HepG2 (cell line): ENCODE measurements around the gene GPLD1. TPM values are rescaled to one million over a fixed set of nuclear protein-coding genes. Genes with fewer than 3 reads are reported as not detected.

ENCODE experiments used
- ATAC-seq: fragments of 200-7000 bp; cut with Tn5 transposase; 3 replicates; pipeline ENCODE4 v1.9.1; 2020; ENCODE audit warnings: mild to moderate bottlenecking, moderate library complexity
- BruUV-seq: library from RNA; stranded (reverse); fragments of 400-500 nt; replicated peaks from 2 replicates; lab custom pipeline; 2021; lab: Mats Ljungman, UMichigan
- CTCF ChIA-PET: fragments of 300-600 bp; formaldehyde crosslinking; extraction: SDS; loops from one replicate; lab custom pipeline; 2021; ENCODE audit warnings: low total read pairs, inconsistent platforms, low intra/inter-chr PET ratio; lab: Yijun Ruan, JAX
- POLR2A ChIA-PET: fragments of 350-600 bp; sonication (Branson Sonifier 250); formaldehyde crosslinking; loops from one replicate; lab custom pipeline; 2020; ENCODE audit warnings: antibody characterized with exemption, inconsistent platforms; lab: Yijun Ruan, JAX
- DNase-seq: peaks from one replicate; pipeline ENCODE4 v3.0.0-alpha.2; 2015; ENCODE audit warnings: low spot score
- FAIRE-seq: peaks from 3 replicates; lab custom pipeline; 2011; peaks lifted over from hg19 to GRCh38; lab: Jason Lieb, UNC
- H2AFZ ChIP-seq: one replicate; pipeline ENCODE4 v1.6.1; 2011; ENCODE audit warnings: low read length, inconsistent platforms
- H3K27ac ChIP-seq: fragments of 300-600 bp; 3 replicates; pipeline ENCODE4 v1.8.0; 2011; ENCODE audit warnings: mixed run types, mild to moderate bottlenecking, mixed read lengths, low read length, inconsistent platforms; ENCODE audit not compliant: insufficient read depth; ENCODE audit errors: extremely low read length
- H3K27me3 ChIP-seq, 2 experiments: fragments of 200-600 bp in 1 of 2; 2 replicates in 1 of 2; 3 replicates in 1 of 2; pipeline versions ENCODE4 v1.6.0 to v1.8.0; 2011; ENCODE audit warnings: low read length in 2 of 2, mild to moderate bottlenecking in 2 of 2, moderate library complexity in 2 of 2, inconsistent platforms in 1 of 2; ENCODE audit not compliant: insufficient read depth in 2 of 2, control insufficient read depth in 1 of 2
- H3K36me3 ChIP-seq, 2 experiments: fragments of 200-600 bp in 1 of 2; replicated peaks in 1 of 2; 2 replicates in 1 of 2; 3 replicates in 1 of 2; pipeline versions ENCODE4 v1.5.1 to v1.8.0; 2011; ENCODE audit warnings: low read length in 2 of 2, inconsistent platforms in 1 of 2; ENCODE audit not compliant: insufficient read depth in 2 of 2, control insufficient read depth in 1 of 2
- H3K4me1 ChIP-seq: 2 replicates; pipeline ENCODE4 v1.5.1; 2012; ENCODE audit warnings: low read length, inconsistent platforms; ENCODE audit not compliant: insufficient read depth
- H3K4me2 ChIP-seq: 2 replicates; pipeline ENCODE4 v1.6.0; 2011; ENCODE audit warnings: low read depth, low read length, inconsistent platforms
- H3K4me3 ChIP-seq, 3 experiments: fragments of 200-600 bp in 1 of 3; sonication (generic), shearing (Covaris generic) in 1 of 3; replicated peaks in 1 of 3; 2 replicates each; pipeline ENCODE4 v1.5.1; 2011 to 2016; ENCODE audit warnings: low read length in 3 of 3, inconsistent platforms in 2 of 3, low read depth in 2 of 3, mild to moderate bottlenecking in 2 of 3, control low read depth in 1 of 3, mixed read lengths in 1 of 3; ENCODE audit not compliant: insufficient read depth in 1 of 3
- H3K79me2 ChIP-seq: one replicate; pipeline ENCODE4 v1.6.1; 2011; ENCODE audit warnings: low read length, inconsistent platforms; ENCODE audit not compliant: insufficient read depth
- H3K9ac ChIP-seq: 2 replicates; pipeline ENCODE4 v1.6.0; 2011; ENCODE audit warnings: mild to moderate bottlenecking, low read depth, low read length, inconsistent platforms; ENCODE audit not compliant: insufficient read depth
- H3K9me3 ChIP-seq: 2 replicates; pipeline ENCODE4 v1.5.1; 2012; ENCODE audit warnings: mild to moderate bottlenecking, low read length
- H4K20me1 ChIP-seq: 2 replicates; pipeline ENCODE4 v1.6.0; 2011; ENCODE audit warnings: inconsistent platforms, mild to moderate bottlenecking, low read length, moderate library complexity; ENCODE audit not compliant: insufficient read depth
- CTCF ChIP-seq: sonication (generic); formaldehyde crosslinking; IDR thresholded peaks from 2 replicates; pipeline ENCODE4 v1.5.0; 2020; ENCODE audit warnings: mild to moderate bottlenecking, missing genetic modification reagents, moderate library complexity
- DZIP1 ChIP-seq: sonication (generic); formaldehyde crosslinking; IDR thresholded peaks from 2 replicates; pipeline ENCODE4 v1.5.0; 2020; ENCODE audit warnings: mild to moderate bottlenecking, missing genetic modification reagents
- HIVEP1 ChIP-seq: sonication (generic); formaldehyde crosslinking; IDR thresholded peaks from 2 replicates; pipeline ENCODE4 v1.4.0; 2020; ENCODE audit warnings: mild to moderate bottlenecking, missing genetic modification reagents
- SMC3 ChIP-seq: IDR thresholded peaks from 2 replicates; pipeline ENCODE4 v1.6.1; 2011; ENCODE audit warnings: low read length, improper control_type of control experiment
- STAG1 ChIP-seq: sonication (generic); formaldehyde crosslinking; IDR thresholded peaks from 2 replicates; pipeline ENCODE4 v1.4.0; 2020; ENCODE audit warnings: missing genetic modification reagents
- ZNF616 ChIP-seq: sonication (generic); formaldehyde crosslinking; IDR thresholded peaks from 2 replicates; pipeline ENCODE4 v1.5.0; 2020; ENCODE audit warnings: low read depth, mild to moderate bottlenecking, missing genetic modification reagents
- ZNF740 ChIP-seq: sonication (generic); formaldehyde crosslinking; IDR thresholded peaks from 2 replicates; pipeline ENCODE4 v1.4.0; 2020; ENCODE audit warnings: missing genetic modification reagents
- WGBS: methylation state at CpG from one replicate; pipeline ENCODE4 v1.1.6; 2017; ENCODE audit warnings: low lambda C conversion rate; 5-methylcytosine and 5-hydroxymethylcytosine counted together
- in situ Hi-C: cut with HindIII; loops from 2 replicates; pipeline ENCODE4 v1.10.0; 2017; ENCODE audit warnings: low pct_unique_long_range_greater_than_20kb; ENCODE audit not compliant: extremely low pct_ligation_motif_present
- intact Hi-C: fragments of 100-400 bp; cut with micrococcal nuclease; formaldehyde crosslinking; loops from one replicate; pipeline ENCODE4 v1.10.0; 2022; ENCODE audit not compliant: unreplicated experiment
- polyA plus RNA-seq, 8 experiments: library from polyadenylated mRNA; depleted of rRNA in 3 of 8; stranded (reverse) in 7 of 8; unstranded in 1 of 8; fragments of >200 nt; fragmentation: Illumina TruSeq in 4 of 8; extraction: Trizol in 4 of 8; gene quantifications; 2 replicates each; pipeline versions ENCODE4 v1.2.1 to v1.2.3, GENCODE V29; 2011 to 2016; ENCODE audit warnings: low read depth in 4 of 8, missing spikeins in 1 of 8, mixed read lengths in 1 of 8; ENCODE audit not compliant: insufficient read depth in 1 of 8
- total RNA-seq, 5 experiments: library from RNA; depleted of rRNA; stranded (reverse); fragments of >200 nt; fragmentation: Illumina TruSeq; extraction: Trizol; gene quantifications; 2 replicates each; pipeline ENCODE4 v1.2.3, GENCODE V29; 2016; ENCODE audit warnings: low read depth in 1 of 5

GPLD1 gene
- total and polyA plus RNA-seq, 2 of the 13 experiments (the other 11 are each of a cell fraction or from before 2014, with no cell fraction given), result 6.2 to 7.6 TPM

GRCh38 chr6:24529985-24530384, 40.6 kb upstream of the GPLD1 start:
- CTCF ChIA-PET, result no interaction called here
- H3K4me1 ChIP-seq, result no peaks in the 10 kb centered on the region
- no peak for TF ChIP-seq HIVEP1 (CRISPR knock-in tag)
- peaks cover 16 to 48% of the 10 kb centered on the region in 2 experiments for H3K36me3 ChIP-seq
- no peak overlapping the region for H3K4me2 ChIP-seq
- FAIRE-seq (no peak), ATAC-seq (no peak), DNase-seq (no peak)
- no peaks in the 10 kb centered on the region for H3K9me3 ChIP-seq
- POLR2A ChIA-PET, result no interaction called here
- no peaks in the 10 kb centered on the region for H4K20me1 ChIP-seq
- H3K27me3 ChIP-seq, result no peaks in the 10 kb centered on the region
- H3K27ac ChIP-seq, result no peak overlapping the region
- H2AFZ ChIP-seq, result no peak overlapping the region
- 89% methylated on average over 1 of the region's 1 CpG for WGBS
- in situ Hi-C loops (no loop called here), intact Hi-C loops (loop anchor here (10.0 kb wide), 1 partner anchor 165 kb away; no protein-coding TSS in a partner anchor)
- no peak overlapping the region for H3K4me3 ChIP-seq
- H3K79me2 ChIP-seq, result no peaks in the 10 kb centered on the region
- no TSS peak for BruUV-seq
- no peak overlapping the region for H3K9ac ChIP-seq

GRCh38 chr6:24524805-24525204, 35.4 kb upstream of the GPLD1 start:
- no TSS peak for BruUV-seq
- Histone ChIP-seq H3K4me3 (no peak overlapping the region), H3K4me1 (no peaks in the 10 kb centered on the region; the same call in 1 of the 2 replicates), H3K79me2 (no peaks in the 10 kb centered on the region), H3K36me3 (peaks cover 2 to 21% of the 10 kb centered on the region in 2 experiments; a peak in 3 of 5 replicates), H3K4me2 (no peak overlapping the region), H3K27me3 (no peaks in the 10 kb centered on the region), H3K9me3 (no peaks in the 10 kb centered on the region), H3K9ac (no peak overlapping the region), H3K27ac (no peak overlapping the region), H2AFZ (no peak overlapping the region), H4K20me1 (no peaks in the 10 kb centered on the region)
- CTCF ChIA-PET, result interaction anchor here (1.5 kb wide), 1 partner anchor 171 kb away, joined by 5 read pairs; no protein-coding TSS in a partner anchor
- in situ Hi-C loops (loop anchor here (5.0 kb wide), 1 partner anchor 93 kb away; no protein-coding TSS in a partner anchor), intact Hi-C loops (loop anchor here (10.0 kb wide), 1 partner anchor 170 kb away; no protein-coding TSS in a partner anchor)
- ATAC-seq, result no peak
- POLR2A ChIA-PET, result interaction anchor here (1.2 to 1.6 kb wide), 2 partner anchors 29 to 30 kb away, joined by 3 read pairs; partner anchors contain the start of gene ALDH5A1
- peak; percentile 76 for FAIRE-seq
- 89% methylated on average over 5 of the region's 5 CpGs for WGBS
- TF ChIP-seq ZNF740 (CRISPR knock-in tag) (no peak), SMC3 (0 out of 2 replicates have a peak, but pooled peaks have one; percentile 29), CTCF (CRISPR knock-in tag) (peak; percentile 55), DZIP1 (CRISPR knock-in tag) (no peak), ZNF616 (CRISPR knock-in tag) (no peak), STAG1 (peak; percentile 68)
- peak; percentile 33 for DNase-seq
